Forelimb muscle (tissue), 1 donor: ENCODE measurements around the gene TUNAR. TPM values are rescaled to one million over a fixed set of nuclear protein-coding genes. Genes with fewer than 3 reads are reported as not detected.

Experiments used
- DNase-seq: peaks from one replicate; pipeline ENCODE4 v3.0.0-alpha.2; 2013; ENCODE audit warnings: low read depth
- polyA plus RNA-seq: library from polyadenylated mRNA; unstranded; fragments of 120-200 nt; gene quantifications from one replicate; pipeline ENCODE4 v1.2.1, GENCODE V29; 2013; ENCODE audit not compliant: insufficient read length

TUNAR gene
- polyA plus RNA-seq, 1 donor, result 0.06 TPM

DNA sequence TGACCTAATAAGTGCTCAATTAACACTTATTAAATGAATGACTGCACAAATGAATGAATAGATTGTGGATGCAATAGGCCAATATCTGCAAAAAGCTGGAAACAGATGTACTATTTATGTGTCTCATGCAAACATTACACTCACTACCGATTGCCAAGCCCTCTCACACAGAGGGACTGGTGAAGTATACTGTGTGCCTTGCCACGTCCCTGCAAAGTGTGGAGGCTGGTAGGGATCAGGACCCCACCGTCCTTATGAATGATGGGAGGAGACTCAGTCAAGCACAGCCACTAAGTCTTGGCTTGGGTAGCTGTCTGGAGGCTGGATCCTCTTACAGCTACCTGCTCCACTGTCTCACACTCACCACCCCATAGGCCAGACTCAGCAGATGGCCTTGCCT lies 3.9 kb upstream of the TUNAR start:
- no peak for DNase-seq

DNA sequence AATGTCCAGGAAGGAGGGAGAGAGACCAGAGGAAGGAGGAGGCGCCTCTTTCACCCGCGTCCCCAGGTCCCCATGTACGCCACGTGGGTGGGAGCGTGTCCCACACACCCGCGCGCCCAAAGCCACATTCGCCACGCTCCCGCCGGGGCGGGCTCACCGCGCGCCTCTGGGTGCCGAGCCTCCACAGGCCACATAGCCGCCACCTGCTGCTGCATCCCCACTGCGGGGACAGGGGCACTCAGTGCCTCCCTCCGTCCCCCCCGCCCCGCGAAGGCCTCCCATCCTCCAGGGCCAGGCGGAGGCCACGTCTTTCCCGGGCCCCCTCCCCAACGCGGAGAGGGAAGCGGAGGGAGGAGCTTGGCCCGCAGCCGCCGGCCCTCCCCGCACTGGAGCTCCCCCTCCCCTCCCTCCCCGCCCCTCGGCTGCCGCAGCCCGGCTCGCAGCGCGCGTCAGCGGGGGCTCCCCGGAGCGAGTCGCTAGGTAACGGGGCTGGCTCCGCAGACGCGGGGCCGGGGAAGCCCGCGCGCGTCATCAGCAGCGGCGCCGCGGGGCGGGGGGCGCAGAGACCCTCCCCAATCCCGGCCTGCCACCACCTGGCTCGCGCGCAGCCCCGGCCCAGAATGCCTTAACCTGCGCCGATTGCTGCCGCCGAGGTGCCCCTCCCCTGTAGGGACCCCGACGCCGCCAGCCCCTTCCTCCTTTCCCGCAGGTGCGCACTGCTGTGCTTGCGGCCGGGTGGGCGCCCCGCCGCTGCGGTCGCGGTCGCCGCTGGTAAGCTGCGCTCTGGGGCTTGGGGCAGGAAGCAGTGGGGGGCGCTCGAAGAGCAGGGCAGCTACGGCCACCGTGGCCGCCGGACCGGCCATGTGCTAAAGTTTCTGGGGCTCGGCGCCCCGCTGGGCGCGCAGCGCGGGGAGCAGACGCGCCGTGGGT lies 536 bp upstream of the TUNAR start:
- no peak for DNase-seq

DNA sequence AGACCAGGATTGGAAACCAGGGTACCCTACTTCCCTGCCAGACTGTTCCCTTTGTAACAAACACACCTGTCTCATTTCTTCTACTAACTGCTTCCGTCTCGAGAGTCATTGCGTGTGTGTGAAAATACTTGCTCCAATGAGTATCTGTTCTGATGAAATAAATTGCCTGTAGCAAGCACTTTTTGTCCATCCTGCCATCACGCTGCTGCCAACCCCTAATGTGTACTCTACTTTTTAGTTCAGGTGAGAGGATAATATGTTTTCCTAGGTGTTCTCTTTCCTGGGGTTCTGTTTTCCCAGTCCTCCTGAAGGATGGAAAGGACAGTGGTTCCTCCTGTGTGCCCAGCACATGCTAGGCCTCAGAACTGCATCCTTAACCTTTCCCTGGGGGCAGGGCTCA lies 1.0 kb downstream of the TUNAR start:
- no peak for DNase-seq

DNA sequence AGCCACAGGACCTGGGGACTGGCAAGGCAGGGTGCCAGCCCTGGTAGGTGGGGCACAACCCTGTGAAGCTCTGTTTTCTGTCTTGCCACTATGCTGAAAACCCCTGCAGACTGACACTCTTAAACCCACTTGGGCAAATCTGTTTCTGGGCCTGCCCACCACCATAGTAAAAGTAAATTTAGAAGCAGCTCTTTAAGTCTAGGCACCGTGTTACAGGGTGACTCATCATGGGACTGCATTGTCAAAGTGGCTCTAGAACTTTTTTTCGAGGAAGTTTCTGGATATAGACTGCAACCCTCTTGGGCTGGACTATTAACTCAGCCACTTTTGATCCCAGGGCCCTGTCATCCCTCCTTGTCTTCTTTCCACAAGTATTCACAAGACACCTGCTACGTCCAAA lies 7.7 kb downstream of the TUNAR start:
- no peak for DNase-seq

DNA sequence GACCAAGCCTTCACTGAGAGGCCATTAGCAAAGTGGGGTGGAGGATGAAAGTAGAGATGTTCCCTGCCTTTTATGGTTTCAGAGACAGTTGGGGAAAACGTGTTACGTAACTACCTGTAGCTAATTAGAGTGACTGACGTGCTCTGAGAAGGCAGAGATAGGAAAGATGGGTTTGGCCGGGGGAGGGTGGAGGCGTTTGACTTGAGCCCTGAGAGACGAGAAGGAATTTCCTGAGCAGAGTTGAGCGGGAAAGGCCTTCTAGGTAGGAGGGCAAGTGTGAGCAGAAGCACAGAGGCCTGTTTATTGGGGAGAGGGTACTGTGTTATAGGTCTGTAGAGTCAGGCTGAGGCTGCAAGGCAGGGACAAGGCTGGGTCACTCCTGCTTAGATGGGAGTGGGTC lies 8.6 kb downstream of the TUNAR start:
- DNase-seq, result no peak

DNA sequence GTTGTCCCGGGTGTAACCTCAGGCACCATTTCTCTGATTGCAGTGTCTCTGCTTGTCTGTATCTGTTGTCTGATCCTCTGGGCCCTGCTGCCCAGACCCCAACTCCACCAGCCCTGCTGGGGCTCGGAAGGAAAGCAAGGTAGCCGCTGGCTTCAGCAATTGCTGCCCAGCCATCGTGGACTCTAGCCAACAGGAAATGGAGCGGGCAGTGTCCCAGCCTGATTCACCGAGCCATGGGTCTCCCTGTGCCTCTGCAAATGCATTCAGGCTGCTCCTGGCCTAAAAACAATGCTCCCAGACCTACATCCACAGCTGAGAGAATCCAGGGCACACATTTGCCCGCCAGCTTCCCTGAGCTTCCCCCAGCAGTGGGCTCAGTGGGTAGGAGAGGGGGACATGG lies 9.2 kb downstream of the TUNAR start:
- no peak for DNase-seq

DNA sequence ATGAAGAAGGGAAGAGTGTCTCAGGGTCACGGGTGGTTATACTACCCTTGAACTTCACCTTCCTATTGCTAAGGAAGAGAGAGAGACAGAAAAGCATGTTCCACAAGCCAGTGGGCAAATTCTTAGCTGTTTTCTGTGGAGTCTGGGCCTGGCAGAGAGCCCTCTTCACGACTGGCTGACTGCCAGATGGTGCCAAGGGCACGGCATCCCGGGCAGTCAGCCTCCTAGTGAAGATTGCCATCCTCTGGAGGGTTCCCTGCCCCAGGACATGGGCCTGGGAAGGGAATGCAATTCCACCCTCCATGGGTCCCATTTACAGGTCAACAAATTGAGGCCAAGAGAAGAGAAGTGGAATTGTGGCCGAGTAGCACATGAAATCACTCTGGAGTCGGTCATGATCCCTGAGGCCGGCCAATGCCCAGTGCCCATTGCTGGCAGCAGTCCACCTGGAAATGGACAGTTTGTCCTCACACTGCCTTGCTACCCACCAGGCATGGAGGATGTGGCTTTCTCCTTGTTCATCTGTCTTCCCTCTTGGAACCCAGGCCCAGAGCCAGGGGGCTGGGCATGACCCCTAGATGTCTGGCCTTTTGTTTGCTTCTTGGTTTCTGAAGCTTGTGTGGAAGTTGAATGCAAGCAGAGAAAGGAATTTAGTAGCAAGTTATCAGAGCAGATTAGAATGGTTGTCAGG lies 9.9 kb downstream of the TUNAR start:
- no peak for DNase-seq

DNA sequence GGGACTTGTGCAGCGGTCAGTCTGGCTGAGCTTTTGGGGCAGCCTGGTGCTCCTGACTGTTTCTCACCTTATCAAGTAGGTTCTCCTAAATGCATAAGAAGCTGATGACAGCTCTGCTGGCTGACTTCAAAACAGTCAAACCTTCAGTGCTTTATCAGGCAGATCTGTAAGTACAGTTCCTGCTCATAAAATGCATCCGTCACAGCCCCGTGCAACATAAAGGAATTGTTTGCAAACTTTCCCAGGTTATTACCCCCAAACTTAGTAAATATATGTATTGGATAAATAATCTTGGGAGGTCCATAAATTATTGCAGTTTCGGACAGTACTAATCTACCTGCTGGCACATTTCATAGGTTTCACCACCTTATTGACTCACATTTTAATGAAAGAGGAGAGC lies 10.7 kb downstream of the TUNAR start:
- no peak for DNase-seq

DNA sequence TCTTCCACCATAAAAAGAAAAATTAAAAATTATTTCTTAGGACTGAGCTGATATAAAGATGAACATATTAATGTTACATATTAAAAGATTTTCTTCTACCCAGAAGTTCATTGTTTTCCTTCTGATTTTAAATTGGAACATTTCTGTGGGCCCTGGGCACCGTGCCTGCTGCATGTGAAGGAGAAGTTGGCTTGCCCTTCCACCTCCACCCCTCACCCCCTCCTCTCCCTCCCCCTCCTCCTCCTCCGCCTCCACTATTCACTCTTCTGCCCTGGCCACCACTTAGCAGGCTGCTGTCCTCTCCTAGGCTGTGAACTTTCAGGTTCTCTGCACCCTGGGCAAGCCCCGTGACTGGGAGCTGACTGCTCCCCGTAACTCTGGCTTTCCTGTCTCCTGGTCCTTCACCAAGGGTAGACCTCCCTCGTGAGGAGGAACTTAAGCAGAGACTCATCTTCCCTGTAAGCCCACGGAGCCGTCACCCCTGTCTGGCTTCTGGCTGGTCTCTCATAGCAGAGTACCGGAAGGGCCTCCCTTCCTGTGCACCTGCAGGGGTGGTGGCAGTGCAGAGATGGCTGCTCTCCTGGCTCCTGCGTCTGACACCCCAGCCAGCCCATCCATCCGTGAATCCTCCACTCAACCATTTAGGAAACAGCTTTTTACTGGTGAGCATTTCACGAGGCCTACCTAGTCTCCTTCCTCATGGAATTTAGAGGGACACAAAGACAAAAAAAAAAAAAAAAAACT lies 12.8 kb downstream of the TUNAR start:
- DNase-seq, result no peak

DNA sequence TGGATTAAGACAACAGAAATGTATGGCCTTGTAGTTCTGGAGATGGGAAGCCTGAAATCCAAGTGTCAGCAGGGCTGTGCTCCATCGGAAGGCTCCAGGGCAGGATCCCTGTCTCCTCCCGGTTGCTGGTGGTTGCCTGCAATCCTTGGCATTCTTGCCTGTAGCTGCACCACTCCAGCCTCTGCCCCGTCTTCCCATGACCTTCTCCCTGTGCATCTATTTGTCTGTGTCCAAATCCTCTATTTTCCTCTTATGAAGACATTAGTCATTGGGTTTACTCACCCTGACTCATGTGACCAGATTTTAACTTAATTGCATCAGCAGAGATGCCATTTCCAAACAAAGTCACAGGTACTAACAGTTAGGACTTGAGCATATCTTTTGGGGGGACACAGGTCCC lies 15.1 kb downstream of the TUNAR start:
- DNase-seq, result no peak

DNA sequence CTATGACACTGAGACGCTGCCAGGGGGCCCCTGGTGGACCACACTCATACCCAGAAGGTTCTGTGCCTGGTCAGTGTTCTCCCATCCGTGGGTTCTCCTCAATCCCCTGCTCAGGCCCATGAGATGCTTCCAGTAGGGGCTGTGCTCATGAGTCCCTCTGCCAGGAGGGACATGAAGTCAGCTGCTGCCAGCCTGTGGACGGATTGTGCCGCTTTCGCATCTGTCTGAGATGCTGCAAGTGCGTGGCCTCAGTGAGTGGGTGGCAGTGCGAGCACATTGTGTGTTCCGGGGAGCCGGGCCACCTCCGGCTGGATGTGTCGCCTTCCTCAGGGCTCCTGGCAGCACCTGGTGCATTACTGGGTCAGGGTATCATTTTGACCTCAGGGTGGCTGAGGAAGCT lies 15.5 kb downstream of the TUNAR start:
- DNase-seq, result no peak

DNA sequence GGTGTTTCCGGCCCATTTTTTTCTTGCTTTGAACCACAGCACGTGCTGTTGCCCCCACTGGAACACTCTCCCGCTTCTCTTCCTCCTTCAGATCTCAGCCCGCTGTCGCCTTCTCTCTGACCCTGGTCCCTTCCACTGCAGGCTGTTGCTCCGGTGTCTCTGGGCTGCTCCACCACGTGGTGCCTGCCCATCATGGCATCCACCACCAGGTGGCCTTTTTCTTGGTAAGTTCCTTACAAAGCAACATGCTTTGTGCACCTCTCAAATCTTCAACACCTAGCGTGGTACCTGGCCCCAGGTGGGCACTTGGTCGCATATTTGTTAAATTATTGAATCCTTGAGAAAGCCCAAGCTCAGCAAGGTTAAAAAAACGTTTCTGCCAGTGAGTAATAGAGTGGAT lies 19.1 kb downstream of the TUNAR start:
- DNase-seq, result no peak

DNA sequence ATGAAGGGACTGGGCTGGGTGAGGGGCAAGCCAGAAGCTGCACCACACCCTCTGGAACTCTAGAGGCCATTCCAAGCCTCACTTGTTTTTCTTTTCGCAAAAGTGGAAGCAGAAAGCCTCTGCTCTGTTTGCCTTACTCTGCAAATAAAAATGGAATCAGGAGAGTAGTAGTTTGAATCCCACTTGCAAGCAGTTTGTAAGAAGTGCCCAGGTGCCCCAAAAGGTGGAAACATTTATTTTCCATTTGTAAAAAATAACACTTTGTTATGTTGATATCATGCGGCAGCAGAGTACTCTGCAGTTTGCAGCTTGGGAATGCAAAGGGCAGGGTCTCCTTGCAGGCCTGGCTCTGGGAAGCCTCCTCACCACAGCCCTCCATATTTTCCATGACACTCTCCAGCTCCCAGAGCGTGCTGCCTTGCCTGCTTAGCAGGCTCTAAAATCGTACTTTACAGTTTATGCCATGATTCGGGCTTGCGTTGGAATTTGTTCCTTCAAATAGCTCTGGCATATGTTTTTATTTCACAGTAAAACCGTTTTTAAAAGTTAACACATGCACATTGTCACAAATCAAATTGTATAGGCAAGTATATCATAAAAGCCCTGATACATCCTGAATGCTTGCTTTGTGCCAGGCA lies 20.0 kb downstream of the TUNAR start:
- no peak for DNase-seq

DNA sequence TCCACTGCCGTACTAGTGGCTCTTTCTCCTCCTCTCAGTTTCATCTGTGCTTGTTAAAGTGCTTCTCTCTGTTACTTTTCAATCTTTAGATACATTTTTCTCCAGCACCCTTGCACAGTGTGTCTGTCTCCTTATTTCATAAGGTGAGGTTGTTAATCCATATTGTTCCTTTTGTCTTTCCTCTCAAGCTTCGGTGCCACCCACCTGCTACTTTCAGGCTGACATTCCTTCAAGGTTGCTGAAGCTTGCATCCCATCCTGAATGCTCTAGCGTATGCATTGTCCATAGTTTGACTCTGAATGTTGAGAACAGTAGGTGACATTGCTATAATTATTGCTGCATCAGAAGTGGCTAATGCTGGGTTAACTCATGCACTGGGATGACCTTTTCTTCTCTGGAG lies 20.6 kb downstream of the TUNAR start:
- no peak for DNase-seq

DNA sequence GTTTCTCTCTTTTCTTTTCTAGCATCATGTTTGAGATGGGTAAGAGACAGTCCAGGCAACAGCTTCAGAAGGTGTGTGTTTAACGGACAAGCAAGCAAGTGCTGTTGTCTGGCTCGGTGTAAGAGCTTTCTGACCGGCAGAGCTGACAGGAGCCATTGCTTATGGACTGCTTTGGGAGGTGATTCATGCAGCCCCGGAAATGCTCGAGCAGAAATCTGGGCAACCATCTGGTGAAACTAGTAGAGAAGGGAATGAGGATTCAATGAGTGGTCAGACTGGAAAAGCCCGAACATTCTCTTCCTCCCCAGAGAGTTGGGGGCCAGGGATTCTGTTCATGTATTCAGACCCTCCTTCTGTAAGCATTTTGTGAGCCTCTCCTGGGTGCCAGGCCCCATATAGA lies 24.4 kb downstream of the TUNAR start:
- no peak for DNase-seq

DNA sequence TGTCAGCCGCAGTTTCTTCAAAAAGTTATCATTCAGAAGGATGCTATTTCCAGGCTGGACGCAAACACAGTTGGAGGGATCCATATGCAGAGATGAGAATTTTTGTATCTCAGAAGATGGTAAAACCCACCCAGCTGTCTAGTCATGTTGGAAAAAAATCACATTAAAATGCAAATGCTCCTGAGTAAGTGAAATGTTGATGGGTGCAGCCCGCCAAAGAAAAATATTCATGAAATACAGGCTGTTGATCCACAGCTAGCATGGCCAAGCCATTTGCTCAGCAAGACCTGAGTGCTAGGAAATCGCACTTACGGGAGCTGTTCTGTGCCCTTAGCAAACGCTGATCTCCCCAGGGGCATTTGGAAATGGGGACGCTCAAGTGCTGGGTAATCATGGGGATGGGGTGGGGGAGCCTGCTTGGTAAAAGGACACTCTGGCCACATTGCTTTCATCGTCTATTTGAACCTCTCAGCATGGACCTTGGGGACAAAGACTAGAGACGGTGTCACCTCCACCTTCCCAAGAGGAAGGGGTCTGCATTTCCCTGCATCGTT lies 25.7 kb downstream of the TUNAR start:
- no peak for DNase-seq

DNA sequence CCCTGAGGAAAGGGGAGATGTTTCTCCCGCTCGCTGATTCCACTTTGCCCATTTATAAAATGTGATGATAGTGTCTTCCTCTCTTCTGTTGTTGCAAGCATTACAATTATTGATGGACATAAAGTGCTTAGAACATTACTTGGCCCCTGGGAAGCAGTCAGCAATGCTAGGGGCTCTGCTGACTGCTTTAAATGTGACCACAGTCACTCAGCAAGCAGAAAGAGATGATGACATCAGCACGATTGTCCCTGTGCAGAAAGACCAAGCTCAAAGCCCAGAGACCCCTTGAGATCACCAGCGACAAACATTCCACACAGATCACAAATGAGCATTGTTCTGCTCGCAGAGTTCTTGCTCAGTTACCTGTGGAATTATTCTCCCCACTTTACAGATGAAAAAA lies 26.5 kb downstream of the TUNAR start:
- no peak for DNase-seq

DNA sequence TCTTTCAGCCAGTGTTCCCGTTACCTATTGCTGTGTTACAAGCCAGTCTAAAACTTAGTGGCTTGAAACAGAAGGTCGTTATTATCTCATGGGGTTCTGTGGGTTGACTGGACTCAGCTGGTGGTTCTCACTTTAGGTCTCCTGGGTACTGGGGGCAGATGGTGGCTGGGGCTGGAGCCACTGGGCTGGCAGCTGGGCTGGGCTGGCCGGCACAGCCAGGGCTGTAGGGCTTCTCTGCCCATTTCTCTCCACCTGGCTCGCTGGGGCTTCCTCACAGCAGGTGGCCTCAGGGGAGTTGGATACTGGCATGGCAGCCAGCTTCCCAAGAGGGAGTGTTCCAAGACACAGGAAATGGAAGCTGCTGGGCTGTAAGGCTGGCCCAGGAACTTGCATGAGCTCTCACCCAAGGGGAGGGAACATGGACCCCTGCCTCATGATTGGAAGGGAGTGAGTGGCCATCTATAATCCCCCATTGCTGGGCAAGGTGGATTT lies 27.0 kb downstream of the TUNAR start:
- DNase-seq, result no peak

DNA sequence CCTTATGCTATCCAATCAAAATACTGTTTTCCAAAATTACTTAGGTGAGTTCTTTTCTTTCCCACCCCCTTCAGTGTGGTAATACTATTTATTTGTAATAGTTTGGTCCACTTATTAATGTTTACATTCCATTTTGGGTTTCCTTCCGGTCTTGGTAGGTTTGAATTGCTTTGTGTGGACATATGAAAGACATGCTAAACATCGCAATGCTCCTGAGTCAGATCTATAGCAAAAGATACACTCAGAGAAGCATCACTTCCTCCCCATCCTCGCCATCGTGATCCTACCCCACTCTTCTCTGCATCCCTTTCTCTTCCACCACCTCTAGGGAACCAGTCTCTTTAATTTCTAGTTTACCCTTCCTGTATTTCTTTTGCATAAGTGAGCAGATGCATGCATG lies 30.0 kb downstream of the TUNAR start:
- no peak for DNase-seq

DNA sequence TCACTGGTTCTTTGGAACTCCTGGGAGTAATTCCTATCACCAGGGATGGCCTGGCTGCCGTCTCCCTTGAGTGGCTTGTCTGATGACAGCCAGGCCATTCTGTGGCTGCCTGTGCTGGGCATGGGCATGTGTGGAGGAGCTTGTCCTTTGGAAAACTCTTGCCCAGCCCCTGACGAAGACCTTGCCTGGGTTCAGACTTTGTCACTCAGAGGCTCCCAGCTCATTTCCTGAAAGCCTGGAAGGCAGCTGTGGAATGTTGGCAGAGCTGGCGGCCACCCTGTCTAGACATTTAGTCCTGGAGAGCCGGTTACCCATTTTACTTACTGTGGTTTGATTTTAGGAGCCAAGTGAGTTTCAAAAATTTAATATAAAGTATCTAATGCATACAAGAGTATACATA lies 34.0 kb downstream of the TUNAR start:
- no peak for DNase-seq

DNA sequence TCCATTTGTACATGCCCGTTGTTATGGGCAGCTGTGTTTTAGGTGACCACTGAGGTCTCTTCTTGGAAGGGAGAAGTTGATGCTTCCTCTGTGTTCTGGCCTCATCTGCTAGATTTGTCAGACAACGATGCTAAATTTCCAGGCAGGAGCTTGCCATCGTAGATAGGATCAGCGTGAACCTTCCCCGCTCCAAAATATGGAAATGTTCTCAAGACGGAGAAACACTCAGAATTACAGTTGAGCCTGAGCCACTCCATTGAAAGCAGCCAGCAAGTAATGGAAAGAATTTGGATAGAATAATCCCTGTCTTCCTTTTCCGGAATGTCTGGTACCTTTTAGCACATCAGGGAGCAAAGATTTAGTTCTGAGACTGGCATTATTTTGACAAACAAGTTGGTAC lies 34.8 kb downstream of the TUNAR start:
- no peak for DNase-seq

DNA sequence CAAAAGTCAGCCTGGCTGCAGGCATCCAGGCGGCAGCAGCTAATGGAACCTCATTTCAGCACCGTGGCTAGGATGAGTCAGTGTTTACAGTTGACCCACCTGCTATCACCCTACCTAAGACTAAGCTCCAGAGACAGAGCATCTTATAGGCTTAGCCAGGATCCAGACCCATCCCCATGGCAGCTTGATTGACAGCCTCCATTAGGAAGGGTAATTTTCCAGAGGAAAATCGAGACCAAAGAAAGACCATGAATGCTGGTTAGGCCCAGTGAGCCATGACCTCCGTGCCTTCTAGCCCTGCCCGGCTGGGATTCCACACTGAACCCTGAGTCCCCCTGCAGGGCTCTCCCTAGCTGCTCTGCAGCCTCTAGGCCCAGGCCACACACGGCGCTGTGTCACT lies 38.7 kb downstream of the TUNAR start:
- DNase-seq, result no peak
